GM12878 (cell line): ENCODE results near the gene LRRC61.

Experiments
- CHD2 ChIP-seq: IDR thresholded peaks from 2 replicates; pipeline ENCODE4 v1.6.1; 2011; ENCODE audit warnings: low read depth, low read length, improper control_type of control experiment, borderline replicate concordance
- EZH2 ChIP-seq: IDR thresholded peaks from 2 replicates; pipeline ENCODE4 v1.6.1; 2012; ENCODE audit warnings: low read depth, mild to moderate bottlenecking, control low read depth, inconsistent platforms, low read length, borderline replicate concordance; ENCODE audit not compliant: control insufficient read depth
- MAX ChIP-seq: IDR thresholded peaks from 2 replicates; pipeline ENCODE4 v1.6.1; 2012; ENCODE audit warnings: low read depth, low read length, improper control_type of control experiment
- POLR2A ChIP-seq: IDR thresholded peaks from 2 replicates; pipeline ENCODE4 v1.6.1; 2011; ENCODE audit warnings: low read depth, mild to moderate bottlenecking, low read length
- RELA ChIP-seq: fragments of 450-650 bp; IDR thresholded peaks from 2 replicates; pipeline ENCODE4 v1.8.0; 2014; ENCODE audit warnings: borderline replicate concordance; ENCODE audit not compliant: partially characterized antibody
- SRF ChIP-seq, 2 experiments: IDR thresholded peaks; 2 replicates each; pipeline ENCODE4 v1.6.1; 2011; ENCODE audit warnings: low read depth in 2 of 2, low read length in 2 of 2, mild to moderate bottlenecking in 1 of 2, moderate library complexity in 1 of 2
- TAF1 ChIP-seq: IDR thresholded peaks from 2 replicates; pipeline ENCODE4 v1.6.1; 2011; ENCODE audit warnings: mild to moderate bottlenecking, low read depth, low read length, borderline replicate concordance
- TCF7 ChIP-seq: IDR thresholded peaks from 2 replicates; pipeline ENCODE4 v1.6.1; 2014; ENCODE audit warnings: antibody characterized with exemption, borderline replicate concordance
- ZBTB11 ChIP-seq: fragments of 450-650 bp; formaldehyde crosslinking; IDR thresholded peaks from 2 replicates; pipeline ENCODE4 v1.5.0; 2022; ENCODE audit warnings: mild to moderate bottlenecking, missing genetic modification characterization
- TF ChIP-seq, protein P1 (sequence below), 3 experiments: IDR thresholded peaks in 2 of 3; conservative IDR thresholded peaks in 1 of 3; 2 replicates each; pipeline ENCODE4 v1.5.1; 2011; ENCODE audit warnings: low read depth in 3 of 3, low read length in 3 of 3, mild to moderate bottlenecking in 3 of 3, control low read depth in 2 of 3, moderate library complexity in 2 of 3, inconsistent platforms in 1 of 3, mixed read lengths in 1 of 3; ENCODE audit not compliant: control insufficient read depth in 2 of 3, insufficient read depth in 1 of 3; ENCODE audit errors: extremely low read depth in 1 of 3
- TF ChIP-seq, protein P2 (sequence below): IDR thresholded peaks from 2 replicates; pipeline ENCODE4 v1.6.1; 2011; ENCODE audit warnings: low read depth, low read length, improper control_type of control experiment, borderline replicate concordance
- TF ChIP-seq, protein P3 (sequence below): IDR thresholded peaks from 2 replicates; pipeline ENCODE4 v1.6.1; 2011; ENCODE audit warnings: mild to moderate bottlenecking, low read depth, low read length, moderate library complexity; ENCODE audit not compliant: insufficient replicate concordance

DNA sequence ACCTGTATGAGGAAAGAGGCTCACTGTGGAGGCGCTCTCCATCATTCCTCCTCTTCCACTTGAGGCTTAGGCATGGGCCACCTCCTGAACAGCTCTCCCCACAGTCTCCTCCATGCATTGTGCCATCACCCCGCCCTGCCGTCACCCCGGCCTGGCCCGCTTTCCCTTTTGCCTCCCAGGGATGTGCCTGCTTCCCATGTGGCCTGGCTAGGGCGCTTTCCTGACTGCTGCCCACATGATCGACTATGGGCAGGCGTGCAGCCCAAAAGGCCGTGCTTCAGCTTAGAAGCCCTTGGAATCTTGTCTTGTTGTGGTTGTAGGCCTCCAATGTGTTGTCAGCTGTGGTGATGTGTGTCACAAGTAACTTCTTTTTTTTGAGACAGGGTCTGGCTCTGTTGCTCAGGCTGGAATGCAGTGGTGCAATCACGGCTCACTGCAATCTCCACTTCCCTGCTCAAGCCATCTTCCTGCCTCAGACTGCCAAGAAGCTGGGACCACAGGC is 2.0 kb downstream of the LRRC61 start:
- TF ChIP-seq TAF1 = no peak
- TF ChIP-seq, protein P1, sequence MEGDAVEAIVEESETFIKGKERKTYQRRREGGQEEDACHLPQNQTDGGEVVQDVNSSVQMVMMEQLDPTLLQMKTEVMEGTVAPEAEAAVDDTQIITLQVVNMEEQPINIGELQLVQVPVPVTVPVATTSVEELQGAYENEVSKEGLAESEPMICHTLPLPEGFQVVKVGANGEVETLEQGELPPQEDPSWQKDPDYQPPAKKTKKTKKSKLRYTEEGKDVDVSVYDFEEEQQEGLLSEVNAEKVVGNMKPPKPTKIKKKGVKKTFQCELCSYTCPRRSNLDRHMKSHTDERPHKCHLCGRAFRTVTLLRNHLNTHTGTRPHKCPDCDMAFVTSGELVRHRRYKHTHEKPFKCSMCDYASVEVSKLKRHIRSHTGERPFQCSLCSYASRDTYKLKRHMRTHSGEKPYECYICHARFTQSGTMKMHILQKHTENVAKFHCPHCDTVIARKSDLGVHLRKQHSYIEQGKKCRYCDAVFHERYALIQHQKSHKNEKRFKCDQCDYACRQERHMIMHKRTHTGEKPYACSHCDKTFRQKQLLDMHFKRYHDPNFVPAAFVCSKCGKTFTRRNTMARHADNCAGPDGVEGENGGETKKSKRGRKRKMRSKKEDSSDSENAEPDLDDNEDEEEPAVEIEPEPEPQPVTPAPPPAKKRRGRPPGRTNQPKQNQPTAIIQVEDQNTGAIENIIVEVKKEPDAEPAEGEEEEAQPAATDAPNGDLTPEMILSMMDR (IDR thresholded peaks at IDR 0.05 in 2 of 3, conservative IDR thresholded peaks at IDR 0.05 in 1 of 3; ENCODE audit: control insufficient read depth in 2 of 3, extremely low read depth in 1 of 3, insufficient read depth in 1 of 3, low read depth in 3 of 3, low read length in 3 of 3) = no peak
- TF ChIP-seq EZH2 = no peak
- no peak for TF ChIP-seq CHD2
- no peak for TF ChIP-seq MAX
- TF ChIP-seq, protein P2, sequence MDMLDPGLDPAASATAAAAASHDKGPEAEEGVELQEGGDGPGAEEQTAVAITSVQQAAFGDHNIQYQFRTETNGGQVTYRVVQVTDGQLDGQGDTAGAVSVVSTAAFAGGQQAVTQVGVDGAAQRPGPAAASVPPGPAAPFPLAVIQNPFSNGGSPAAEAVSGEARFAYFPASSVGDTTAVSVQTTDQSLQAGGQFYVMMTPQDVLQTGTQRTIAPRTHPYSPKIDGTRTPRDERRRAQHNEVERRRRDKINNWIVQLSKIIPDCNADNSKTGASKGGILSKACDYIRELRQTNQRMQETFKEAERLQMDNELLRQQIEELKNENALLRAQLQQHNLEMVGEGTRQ = no peak
- TF ChIP-seq POLR2A = no peak
- TF ChIP-seq RELA = no peak
- TF ChIP-seq TCF7 = no peak
- TF ChIP-seq SRF (IDR thresholded peaks at IDR 0.05; ENCODE audit: low read depth in 2 of 2, low read length in 2 of 2) = no peak
- TF ChIP-seq, protein P3, sequence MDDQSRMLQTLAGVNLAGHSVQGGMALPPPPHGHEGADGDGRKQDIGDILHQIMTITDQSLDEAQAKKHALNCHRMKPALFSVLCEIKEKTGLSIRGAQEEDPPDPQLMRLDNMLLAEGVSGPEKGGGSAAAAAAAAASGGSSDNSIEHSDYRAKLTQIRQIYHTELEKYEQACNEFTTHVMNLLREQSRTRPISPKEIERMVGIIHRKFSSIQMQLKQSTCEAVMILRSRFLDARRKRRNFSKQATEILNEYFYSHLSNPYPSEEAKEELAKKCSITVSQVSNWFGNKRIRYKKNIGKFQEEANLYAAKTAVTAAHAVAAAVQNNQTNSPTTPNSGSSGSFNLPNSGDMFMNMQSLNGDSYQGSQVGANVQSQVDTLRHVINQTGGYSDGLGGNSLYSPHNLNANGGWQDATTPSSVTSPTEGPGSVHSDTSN = no peak
- no peak for TF ChIP-seq ZBTB11 (CRISPR knock-in tag)
